ENCODE results near the gene ASCL5. TPM values are rescaled to one million over a fixed set of nuclear protein-coding genes. Genes with fewer than 3 reads are reported as not detected.

Gene ASCL5
- polyA plus RNA-seq, 1 donor (not counting 4 experiments of a cell fraction or from before 2014, with no cell fraction given): not detected

GRCh38 chr1:201085902-201086735 is 40.9 kb downstream of the ASCL5 start:
- FAIRE-seq: no peak

GRCh38 chr1:201084295-201084694 is 42.7 kb downstream of the ASCL5 start:
- Histone ChIP-seq H3K9me1 (ENCODE audit: control insufficient read depth, extremely low read depth, insufficient read depth, low read length) (no peaks in the 10 kb centered on the region), H3K36me3 (ENCODE audit: control insufficient read depth in 2 of 2, extremely low read depth in 1 of 2, insufficient read depth in 2 of 2, low read length in 2 of 2) (no peaks in the 10 kb centered on the region), H3K27me3 (ENCODE audit: control insufficient read depth, extremely low read depth, insufficient read depth, low read length) (peaks cover 4% of the 10 kb centered on the region), H3K4me1 (ENCODE audit: control insufficient read depth, extremely low read depth, insufficient read depth, low read length) (peaks cover 11% of the 10 kb centered on the region), H3K4me2 (ENCODE audit: control insufficient read depth, extremely low read depth, insufficient read depth, low read depth, low read length) (no peak overlapping the region), H2AFZ (ENCODE audit: control insufficient read depth, low read length) (no peak overlapping the region), H3K27ac (ENCODE audit: control insufficient read depth, insufficient read depth, low read length) (no peak overlapping the region), H3K9ac (ENCODE audit: control insufficient read depth, extremely low read depth, insufficient read depth, low read length) (no peak overlapping the region), H3K9me3 (ENCODE audit: control insufficient read depth, low read depth, low read length) (no peaks in the 10 kb centered on the region), H4K20me1 (ENCODE audit: control insufficient read depth, extremely low read depth, insufficient read depth, low read length) (no peaks in the 10 kb centered on the region), H3K4me3 (ENCODE audit: control insufficient read depth in 2 of 3, extremely low read depth in 1 of 3, insufficient read depth in 2 of 3, low read depth in 1 of 3, low read length in 3 of 3) (no peak overlapping the region), H3K79me2 (ENCODE audit: control insufficient read depth, insufficient read depth, low read length) (no peaks in the 10 kb centered on the region)
- dilution Hi-C loops (cut with MboI; ENCODE audit: extremely low pct_ligation_motif_present, low sequenced_read_pairs): no loop called here
- TF ChIP-seq EZH2 (IDR thresholded peaks at IDR 0.05; ENCODE audit: low read length) (no peak), CTCF (optimal IDR thresholded peaks at IDR 0.05 in 1 of 3, IDR thresholded peaks at IDR 0.05 in 1 of 3, conservative IDR thresholded peaks at IDR 0.05 in 1 of 3; ENCODE audit: extremely low read depth in 1 of 3, insufficient read depth in 2 of 3, low read length in 3 of 3) (no peak)
- no peak for DNase-seq (ENCODE audit: low read depth, low spot score)
- no peak for FAIRE-seq

More at GRCh38 chr1:201085902-201086735, 40.9 kb downstream of the ASCL5 start:
- no peaks in the 10 kb centered on the region for H4K20me1 ChIP-seq (ENCODE audit: control insufficient read depth, extremely low read depth, insufficient read depth, low read length)
- no peaks in the 10 kb centered on the region for H3K36me3 ChIP-seq (ENCODE audit: control insufficient read depth in 2 of 2, extremely low read depth in 1 of 2, insufficient read depth in 2 of 2, low read length in 2 of 2)
- H3K79me2 ChIP-seq (ENCODE audit: control insufficient read depth, insufficient read depth, low read length): no peaks in the 10 kb centered on the region
- TF ChIP-seq EZH2 (IDR thresholded peaks at IDR 0.05; ENCODE audit: low read length) (no peak), CTCF (optimal IDR thresholded peaks at IDR 0.05 in 1 of 3, IDR thresholded peaks at IDR 0.05 in 1 of 3, conservative IDR thresholded peaks at IDR 0.05 in 1 of 3; ENCODE audit: extremely low read depth in 1 of 3, insufficient read depth in 2 of 3, low read length in 3 of 3) (peak; percentile 60 to 72 (median 69))
- no peak overlapping the region for H3K27ac ChIP-seq (ENCODE audit: control insufficient read depth, insufficient read depth, low read length)
- H3K4me3 ChIP-seq (ENCODE audit: control insufficient read depth in 2 of 3, extremely low read depth in 1 of 3, insufficient read depth in 2 of 3, low read depth in 1 of 3, low read length in 3 of 3): no peak overlapping the region
- peaks cover 16% of the 10 kb centered on the region for H3K4me1 ChIP-seq (ENCODE audit: control insufficient read depth, extremely low read depth, insufficient read depth, low read length)
- H3K9me3 ChIP-seq (ENCODE audit: control insufficient read depth, low read depth, low read length): no peaks in the 10 kb centered on the region
- peaks cover 3% of the 10 kb centered on the region for H3K27me3 ChIP-seq (ENCODE audit: control insufficient read depth, extremely low read depth, insufficient read depth, low read length)
- no peak for DNase-seq (ENCODE audit: low read depth, low spot score)
- H3K9ac ChIP-seq (ENCODE audit: control insufficient read depth, extremely low read depth, insufficient read depth, low read length): no peak overlapping the region
- dilution Hi-C loops (cut with MboI; ENCODE audit: extremely low pct_ligation_motif_present, low sequenced_read_pairs): no loop called here
- H3K4me2 ChIP-seq (ENCODE audit: control insufficient read depth, extremely low read depth, insufficient read depth, low read depth, low read length): no peak overlapping the region
- no peaks in the 10 kb centered on the region for H3K9me1 ChIP-seq (ENCODE audit: control insufficient read depth, extremely low read depth, insufficient read depth, low read length)
- no peak overlapping the region for H2AFZ ChIP-seq (ENCODE audit: control insufficient read depth, low read length)
